HepG2 (cell line): ENCODE results near the gene SHQ1. TPM values are rescaled to one million over a fixed set of nuclear protein-coding genes. Genes with fewer than 3 reads are reported as not detected.
A peak's percentile ranks its signal among the peaks of the same experiment; 100 is the strongest.

Experiments used
- EED ChIP-seq: sonication (generic); formaldehyde crosslinking; IDR thresholded peaks from 2 replicates; pipeline ENCODE4 v1.5.0; 2020; ENCODE audit warnings: mild to moderate bottlenecking, missing genetic modification reagents
- ELF3 ChIP-seq: IDR thresholded peaks from 2 replicates; pipeline ENCODE4 v1.6.1; 2016; ENCODE audit warnings: missing genetic modification reagents, missing compliant biosample characterization
- ELF4 ChIP-seq: sonication (generic); formaldehyde crosslinking; IDR thresholded peaks from 2 replicates; pipeline ENCODE4 v1.5.0; 2020; ENCODE audit warnings: missing genetic modification reagents, mild to moderate bottlenecking, moderate library complexity, borderline replicate concordance
- IKZF4 ChIP-seq: sonication (generic); formaldehyde crosslinking; IDR thresholded peaks from 2 replicates; pipeline ENCODE4 v1.5.1; 2020; ENCODE audit warnings: borderline replicate concordance, mild to moderate bottlenecking, low read depth, missing genetic modification reagents; ENCODE audit errors: not compliant biosample characterization
- ISL2 ChIP-seq: sonication (generic); formaldehyde crosslinking; IDR thresholded peaks from 2 replicates; pipeline ENCODE4 v1.5.0; 2020; ENCODE audit warnings: missing genetic modification reagents
- JDP2 ChIP-seq: sonication (generic); formaldehyde crosslinking; IDR thresholded peaks from 2 replicates; pipeline ENCODE4 v1.8.1; 2022; ENCODE audit warnings: missing genetic modification reagents, borderline replicate concordance
- MATR3 ChIP-seq: sonication (generic); formaldehyde crosslinking; IDR thresholded peaks from 2 replicates; pipeline ENCODE4 v1.4.0; 2020; ENCODE audit warnings: missing genetic modification reagents
- MAX ChIP-seq: IDR thresholded peaks from 2 replicates; pipeline ENCODE4 v1.6.1; 2012; ENCODE audit warnings: inconsistent platforms
- MTA3 ChIP-seq: sonication (generic); formaldehyde crosslinking; IDR thresholded peaks from 2 replicates; pipeline ENCODE4 v1.4.0; 2020; ENCODE audit warnings: missing genetic modification reagents
- NCOA1 ChIP-seq: sonication (generic); formaldehyde crosslinking; IDR thresholded peaks from 2 replicates; pipeline ENCODE4 v1.9.0; 2021; ENCODE audit warnings: missing genetic modification reagents
- NFYB ChIP-seq: sonication (generic); formaldehyde crosslinking; IDR thresholded peaks from 2 replicates; pipeline ENCODE4 v1.4.0; 2020; ENCODE audit warnings: missing genetic modification reagents
- PPARG ChIP-seq: conservative IDR thresholded peaks from 2 replicates; pipeline ENCODE4 v1.6.1; 2016; ENCODE audit warnings: missing biosample characterization, missing genetic modification reagents
- PRMT3 ChIP-seq: sonication (generic); formaldehyde crosslinking; IDR thresholded peaks from 2 replicates; pipeline ENCODE4 v1.8.1; 2022; ENCODE audit warnings: low read depth, mild to moderate bottlenecking, moderate library complexity, missing genetic modification reagents, borderline replicate concordance
- SNRNP70 ChIP-seq: fragments of 200-400 bp; formaldehyde crosslinking; IDR thresholded peaks from 2 replicates; pipeline ENCODE4 v1.6.1; 2017; ENCODE audit warnings: mild to moderate bottlenecking, low read depth, low read length, moderate library complexity
- TBX2 ChIP-seq: sonication (generic); formaldehyde crosslinking; IDR thresholded peaks from 2 replicates; pipeline ENCODE4 v1.5.0; 2020; ENCODE audit warnings: missing genetic modification reagents, mild to moderate bottlenecking, borderline replicate concordance
- TBX3 ChIP-seq: fragments of 450-650 bp; IDR thresholded peaks from 2 replicates; pipeline ENCODE4 v1.6.1; 2017; ENCODE audit warnings: antibody characterized with exemption, mild to moderate bottlenecking, inconsistent platforms, borderline replicate concordance
- THAP11 ChIP-seq: IDR thresholded peaks from 2 replicates; pipeline ENCODE4 v1.6.1; 2016; ENCODE audit warnings: missing biosample characterization, missing genetic modification reagents
- THRA ChIP-seq: sonication (generic); formaldehyde crosslinking; IDR thresholded peaks from 2 replicates; pipeline ENCODE4 v1.4.0; 2020; ENCODE audit warnings: missing genetic modification reagents, borderline replicate concordance
- TOPORS ChIP-seq: sonication (generic); formaldehyde crosslinking; IDR thresholded peaks from 2 replicates; pipeline ENCODE4 v1.8.0; 2023; ENCODE audit warnings: mild to moderate bottlenecking, missing genetic modification reagents
- ZC3H13 ChIP-seq: sonication (generic); formaldehyde crosslinking; IDR thresholded peaks from 2 replicates; pipeline ENCODE4 v1.8.1; 2023; ENCODE audit warnings: mild to moderate bottlenecking, missing genetic modification reagents, moderate library complexity
- ZFP82 ChIP-seq: sonication (generic); formaldehyde crosslinking; IDR thresholded peaks from 2 replicates; pipeline ENCODE4 v1.5.1; 2020; ENCODE audit warnings: mild to moderate bottlenecking, missing genetic modification reagents, borderline replicate concordance
- ZMYM4 ChIP-seq: sonication (generic); formaldehyde crosslinking; IDR thresholded peaks from 2 replicates; pipeline ENCODE4 v1.8.1; 2023; ENCODE audit warnings: mild to moderate bottlenecking, missing genetic modification reagents
- ZNF225 ChIP-seq: sonication (generic); formaldehyde crosslinking; IDR thresholded peaks from 2 replicates; pipeline ENCODE4 v1.4.0; 2020; ENCODE audit warnings: mild to moderate bottlenecking, missing genetic modification reagents
- ZNF274 ChIP-seq: sonication (generic); formaldehyde crosslinking; IDR thresholded peaks from 2 replicates; pipeline ENCODE4 v1.5.1; 2020; ENCODE audit warnings: mild to moderate bottlenecking, missing genetic modification reagents
- ZNF382 ChIP-seq: sonication (generic); formaldehyde crosslinking; IDR thresholded peaks from 2 replicates; pipeline ENCODE4 v1.5.0; 2020; ENCODE audit warnings: missing genetic modification reagents, mild to moderate bottlenecking, borderline replicate concordance
- ZNF446 ChIP-seq: sonication (generic); formaldehyde crosslinking; IDR thresholded peaks from 2 replicates; pipeline ENCODE4 v1.5.0; 2020; ENCODE audit warnings: mild to moderate bottlenecking, missing genetic modification reagents
- ZNF619 ChIP-seq: sonication (generic); formaldehyde crosslinking; IDR thresholded peaks from 2 replicates; pipeline ENCODE4 v1.4.0; 2020; ENCODE audit warnings: mild to moderate bottlenecking, missing genetic modification reagents
- ZNF746 ChIP-seq: sonication (generic); formaldehyde crosslinking; IDR thresholded peaks from 2 replicates; pipeline ENCODE4 v1.8.0; 2022; ENCODE audit warnings: mild to moderate bottlenecking, missing genetic modification reagents
- ZNF878 ChIP-seq: sonication (generic); formaldehyde crosslinking; IDR thresholded peaks from 2 replicates; pipeline ENCODE4 v1.8.1; 2023; ENCODE audit warnings: mild to moderate bottlenecking, missing genetic modification reagents, moderate library complexity
- ZNF891 ChIP-seq: sonication (generic); formaldehyde crosslinking; IDR thresholded peaks from 2 replicates; pipeline ENCODE4 v1.5.0; 2020; ENCODE audit warnings: mild to moderate bottlenecking, missing genetic modification reagents
- polyA plus RNA-seq, 8 experiments: library from polyadenylated mRNA; depleted of rRNA in 3 of 8; stranded (reverse) in 7 of 8; unstranded in 1 of 8; fragments of >200 nt; fragmentation: Illumina TruSeq in 4 of 8; extraction: Trizol in 4 of 8; gene quantifications; 2 replicates each; pipeline versions ENCODE4 v1.2.1 to v1.2.3, GENCODE V29; 2011 to 2016; ENCODE audit warnings: low read depth in 4 of 8, missing spikeins in 1 of 8, mixed read lengths in 1 of 8; ENCODE audit not compliant: insufficient read depth in 1 of 8
- total RNA-seq, 5 experiments: library from RNA; depleted of rRNA; stranded (reverse); fragments of >200 nt; fragmentation: Illumina TruSeq; extraction: Trizol; gene quantifications; 2 replicates each; pipeline ENCODE4 v1.2.3, GENCODE V29; 2016; ENCODE audit warnings: low read depth in 1 of 5

The SHQ1 gene
- total and polyA plus RNA-seq, 2 of the 13 experiments (the other 11 are each of a cell fraction or from before 2014, with no cell fraction given), result 5.5 to 20.3 TPM

- no peak for TF ChIP-seq ZFP82 (CRISPR knock-in tag)
- TF ChIP-seq ZNF274 (CRISPR knock-in tag), result peak; percentile 74
- no peak for TF ChIP-seq TBX3
- TF ChIP-seq ZNF746, result 0 out of 2 replicates have a peak, but pooled peaks have one; percentile 48
- peak; percentile 86 for TF ChIP-seq THAP11 (CRISPR knock-in tag)
- TF ChIP-seq ZNF382 (CRISPR knock-in tag), result no peak
- TF ChIP-seq ELF3 (CRISPR knock-in tag), result peak; percentile 67; the same call in 1 of the 2 replicates
- no peak for TF ChIP-seq PRMT3 (CRISPR knock-in tag)
- no peak; the same call in 1 of the 2 replicates for TF ChIP-seq NFYB
- TF ChIP-seq ZMYM4 (CRISPR knock-in tag), result peak; percentile 86
- peak; percentile 59; the same call in 1 of the 2 replicates for TF ChIP-seq ZNF891 (CRISPR knock-in tag)
- TF ChIP-seq ELF4 (CRISPR knock-in tag), result peak; percentile 72; the same call in 1 of the 2 replicates
- TF ChIP-seq EED (CRISPR knock-in tag), result peak; percentile 67; the same call in 1 of the 2 replicates
- TF ChIP-seq ISL2 (CRISPR knock-in tag), result no peak
- TF ChIP-seq MTA3 (CRISPR knock-in tag), result no peak
- TF ChIP-seq MATR3 (CRISPR knock-in tag), result no peak
- peak; percentile 42; the same call in 1 of the 2 replicates for TF ChIP-seq THRA (CRISPR knock-in tag)
- TF ChIP-seq SNRNP70, result no peak
- peak; percentile 95 for TF ChIP-seq MAX
- TF ChIP-seq JDP2 (CRISPR knock-in tag), result no peak
- no peak; the same call in 1 of the 2 replicates for TF ChIP-seq ZNF446
- TF ChIP-seq ZNF619 (CRISPR knock-in tag), result peak; percentile 44; the same call in 1 of the 2 replicates
- peak; percentile 95 for TF ChIP-seq ZNF225 (CRISPR knock-in tag)
- TF ChIP-seq TOPORS, result peak; percentile 78
- peak; percentile 84 for TF ChIP-seq IKZF4
- TF ChIP-seq NCOA1 (CRISPR knock-in tag), result no peak
- TF ChIP-seq TBX2 (CRISPR knock-in tag), result peak; percentile 88
- no peak for TF ChIP-seq ZC3H13 (CRISPR knock-in tag)
- TF ChIP-seq ZNF878, result no peak
- no peak for TF ChIP-seq PPARG (CRISPR knock-in tag)
Measured at GRCh38 chr3:72847751-72848702, at the start of gene SHQ1 (continued).
